BLaER1 treated with 17β-estradiol and CSF1 and Interleukin-3, amounts not matched to agents 10 nM and 100 nM (cell line): Measurements from ENCODE around the gene MYO1D.
"Not testable (repeated sequence)": the region's sequence is repeated elsewhere in the genome, so short reads cannot be mapped to it uniquely, and the experiment has no call there.

Experiments
- H3K27ac ChIP-seq, 11 experiments: shearing (Covaris generic); formaldehyde crosslinking; 2 replicates each; pipeline ENCODE4 v1.8.1; 2022
- H3K27me3 ChIP-seq, 11 experiments: shearing (Covaris generic); formaldehyde crosslinking; 2 replicates each; pipeline ENCODE4 v1.8.1; 2022
- H3K36me3 ChIP-seq, 11 experiments: shearing (Covaris generic); formaldehyde crosslinking; 2 replicates each; pipeline ENCODE4 v1.8.1; 2022
- H3K4me1 ChIP-seq, 10 experiments: shearing (Covaris generic); formaldehyde crosslinking; 2 replicates each; pipeline ENCODE4 v1.8.1; 2022
- H3K4me2 ChIP-seq, 11 experiments: shearing (Covaris generic); formaldehyde crosslinking; 2 replicates each; pipeline ENCODE4 v1.8.1; 2022
- H3K4me3 ChIP-seq, 10 experiments: shearing (Covaris generic); formaldehyde crosslinking; 2 replicates each; pipeline ENCODE4 v1.8.1; 2022
- H3K9ac ChIP-seq, 11 experiments: shearing (Covaris generic); formaldehyde crosslinking; 2 replicates each; pipeline ENCODE4 v1.8.1; 2022
- H3K9me3 ChIP-seq, 11 experiments: shearing (Covaris generic); formaldehyde crosslinking; replicated peaks in 1 of 11; 2 replicates each; pipeline ENCODE4 v1.8.1; 2022
- H4K20me1 ChIP-seq, 11 experiments: shearing (Covaris generic); formaldehyde crosslinking; 2 replicates each; pipeline ENCODE4 v1.8.1; 2022
- Cebpa-rat ChIP-seq, 11 experiments: shearing (Covaris generic); IDR thresholded peaks; 2 replicates each; pipeline ENCODE4 v1.8.1; 2022

The MYO1D gene

GRCh38 chr17:32659419-32659842, 217.5 kb downstream of the MYO1D start:
- no peak overlapping the region for H3K4me3 ChIP-seq
- no peaks in the 10 kb centered on the region for H3K27me3 ChIP-seq
- no peaks in the 10 kb centered on the region for H3K36me3 ChIP-seq
- H3K4me1 ChIP-seq = peaks cover 0 to 4% (median under 1%) of the 10 kb centered on the region in 10 experiments; a peak in 4 of 20 replicates
- no peaks in the 10 kb centered on the region for H3K9me3 ChIP-seq
- H3K9ac ChIP-seq = no peak overlapping the region
- no peak for TF ChIP-seq Cebpa-rat (IDR thresholded peaks at IDR 0.05)
- H3K4me2 ChIP-seq = no peak overlapping the region
- H3K27ac ChIP-seq = no peak overlapping the region
- peaks cover 0 to 5% (median 0%) of the 10 kb centered on the region in 11 experiments; a peak in 1 of 22 replicates for H4K20me1 ChIP-seq

GRCh38 chr17:32658470-32659418, 218.2 kb downstream of the MYO1D start:
- no peak overlapping the region for H3K27ac ChIP-seq
- peaks cover 0 to under 1% (median 0%) of the 10 kb centered on the region in 11 experiments; a peak in 2 of 22 replicates for H3K36me3 ChIP-seq
- no peaks in the 10 kb centered on the region for H3K27me3 ChIP-seq
- H3K4me1 ChIP-seq = peaks cover 0 to 10% (median 1%) of the 10 kb centered on the region in 10 experiments; a peak in 4 of 20 replicates
- H4K20me1 ChIP-seq = peaks cover 0 to 5% (median 0%) of the 10 kb centered on the region in 11 experiments; a peak in 1 of 22 replicates
- no peak overlapping the region for H3K9ac ChIP-seq
- H3K4me3 ChIP-seq = no peak overlapping the region
- no peak for TF ChIP-seq Cebpa-rat (IDR thresholded peaks at IDR 0.05)
- no peaks in the 10 kb centered on the region for H3K9me3 ChIP-seq
- no peak overlapping the region for H3K4me2 ChIP-seq

GRCh38 chr17:32656886-32657285, 220.0 kb downstream of the MYO1D start:
- peaks cover 0 to 5% (median 0%) of the 10 kb centered on the region in 11 experiments; a peak in 1 of 22 replicates for H4K20me1 ChIP-seq
- no peak overlapping the region for H3K4me3 ChIP-seq
- H3K27ac ChIP-seq = no peak overlapping the region
- peaks cover 0 to 16% (median 8%) of the 10 kb centered on the region in 11 experiments; a peak in 15 of 22 replicates for H3K36me3 ChIP-seq
- peaks cover 0 to 2% (median under 1%) of the 10 kb centered on the region in 11 experiments; a peak in 10 of 22 replicates for H3K9me3 ChIP-seq
- peaks cover 0 to 11% (median 1%) of the 10 kb centered on the region in 10 experiments; a peak in 4 of 20 replicates for H3K4me1 ChIP-seq
- H3K27me3 ChIP-seq = no peaks in the 10 kb centered on the region
- H3K4me2 ChIP-seq = no peak overlapping the region
- H3K9ac ChIP-seq = no peak overlapping the region
- no peak for TF ChIP-seq Cebpa-rat (IDR thresholded peaks at IDR 0.05)

GRCh38 chr17:32654324-32654723, 222.6 kb downstream of the MYO1D start:
- H3K9me3 ChIP-seq = peaks cover 23 to 27% (median 26%) of the 10 kb centered on the region in 11 experiments
- TF ChIP-seq Cebpa-rat (IDR thresholded peaks at IDR 0.05) = no peak
- peaks cover 0 to 5% (median 0%) of the 10 kb centered on the region in 11 experiments; a peak in 1 of 22 replicates for H4K20me1 ChIP-seq
- H3K27me3 ChIP-seq = no peaks in the 10 kb centered on the region
- H3K4me3 ChIP-seq = no peak overlapping the region
- peaks cover 8 to 41% (median 22%) of the 10 kb centered on the region in 11 experiments; a peak in 21 of 22 replicates for H3K36me3 ChIP-seq
- H3K9ac ChIP-seq = no peak overlapping the region
- H3K4me2 ChIP-seq = peak overlapping the region in 2 of 11 experiments; percentile 45 to 72; a peak in 2 of 22 replicates
- H3K27ac ChIP-seq = no peak overlapping the region
- peaks cover 0 to 11% (median 1%) of the 10 kb centered on the region in 10 experiments; a peak in 4 of 20 replicates for H3K4me1 ChIP-seq

GRCh38 chr17:32651084-32651483, 225.8 kb downstream of the MYO1D start:
- H3K4me2 ChIP-seq = no peak overlapping the region
- H3K27me3 ChIP-seq = no peaks in the 10 kb centered on the region
- H4K20me1 ChIP-seq = no peaks in the 10 kb centered on the region
- no peak overlapping the region for H3K4me3 ChIP-seq
- no peak overlapping the region for H3K27ac ChIP-seq
- no peak for TF ChIP-seq Cebpa-rat (IDR thresholded peaks at IDR 0.05)
- peaks cover 0 to 11% (median 1%) of the 10 kb centered on the region in 10 experiments; a peak in 4 of 20 replicates for H3K4me1 ChIP-seq
- H3K36me3 ChIP-seq = peaks cover 8 to 43% (median 22%) of the 10 kb centered on the region in 11 experiments; a peak in 21 of 22 replicates
- H3K9ac ChIP-seq = no peak overlapping the region
- peaks cover 36 to 44% (median 40%) of the 10 kb centered on the region in 11 experiments for H3K9me3 ChIP-seq

GRCh38 chr17:32648450-32648849, 228.5 kb downstream of the MYO1D start:
- peaks cover 36 to 44% (median 40%) of the 10 kb centered on the region in 11 experiments for H3K9me3 ChIP-seq
- no peaks in the 10 kb centered on the region for H3K4me1 ChIP-seq
- peaks cover 5 to 42% (median 22%) of the 10 kb centered on the region in 11 experiments; a peak in 21 of 22 replicates for H3K36me3 ChIP-seq
- no peak overlapping the region for H3K4me3 ChIP-seq
- no peaks in the 10 kb centered on the region for H3K27me3 ChIP-seq
- H3K9ac ChIP-seq = no peak overlapping the region
- H3K27ac ChIP-seq = no peak overlapping the region
- no peak for TF ChIP-seq Cebpa-rat (IDR thresholded peaks at IDR 0.05)
- no peak overlapping the region for H3K4me2 ChIP-seq
- H4K20me1 ChIP-seq = no peaks in the 10 kb centered on the region

- no peaks in the 10 kb centered on the region for H3K27me3 ChIP-seq
- no peak for TF ChIP-seq Cebpa-rat (IDR thresholded peaks at IDR 0.05)
- peaks cover 36 to 43% (median 40%) of the 10 kb centered on the region in 11 experiments for H3K9me3 ChIP-seq
- H3K9ac ChIP-seq = no peak overlapping the region
- H3K4me1 ChIP-seq = no peaks in the 10 kb centered on the region
- no peak overlapping the region for H3K4me2 ChIP-seq
- no peak overlapping the region for H3K4me3 ChIP-seq
- H3K27ac ChIP-seq = no peak overlapping the region
- H3K36me3 ChIP-seq = peaks cover 0 to 28% (median 22%) of the 10 kb centered on the region in 11 experiments; a peak in 18 of 22 replicates
- no peaks in the 10 kb centered on the region for H4K20me1 ChIP-seq
Observed at GRCh38 chr17:32646941-32647340, 230.0 kb downstream of the MYO1D start.

- not testable (repeated sequence) for H3K4me1 ChIP-seq, H3K9ac ChIP-seq, H3K4me2 ChIP-seq, H4K20me1 ChIP-seq, H3K27me3 ChIP-seq, H3K27ac ChIP-seq, H3K4me3 ChIP-seq, H3K9me3 ChIP-seq, H3K36me3 ChIP-seq
Observed at GRCh38 chr17:32641514-32641913, 235.4 kb downstream of the MYO1D start.

- H3K9me3 ChIP-seq = peaks cover 0 to 3% (median 0%) of the 10 kb centered on the region in 11 experiments; a peak in 1 of 22 replicates
- no peaks in the 10 kb centered on the region for H3K27me3 ChIP-seq
- no peak overlapping the region for H3K9ac ChIP-seq
- no peak for TF ChIP-seq Cebpa-rat (IDR thresholded peaks at IDR 0.05)
- no peaks in the 10 kb centered on the region for H3K36me3 ChIP-seq
- H3K27ac ChIP-seq = no peak overlapping the region
- no peaks in the 10 kb centered on the region for H4K20me1 ChIP-seq
- H3K4me3 ChIP-seq = no peak overlapping the region
- no peaks in the 10 kb centered on the region for H3K4me1 ChIP-seq
- no peak overlapping the region for H3K4me2 ChIP-seq
Observed at GRCh38 chr17:32636598-32637218, 240.2 kb downstream of the MYO1D start.
